ENCODE data around the gene HBB.

Gene HBB

GRCh38 chr11:5210376-5210885 lies 16.4 kb downstream of the HBB start:
- no peak overlapping the region for H3K4me3 ChIP-seq (replicated peaks; ENCODE audit: low read depth, low read length)
- TF ChIP-seq CTCF (IDR thresholded peaks at IDR 0.05; ENCODE audit: low read depth, low read length, missing control alignments) = no peak
- DNase-seq (ENCODE audit: extremely low read depth, low read depth) = no peak

- TF ChIP-seq CTCF (IDR thresholded peaks at IDR 0.05; ENCODE audit: low read depth, low read length, missing control alignments) = peak; percentile 38
- H3K4me3 ChIP-seq (replicated peaks; ENCODE audit: low read depth, low read length) = no peak overlapping the region
- peak; percentile 31 for DNase-seq (ENCODE audit: extremely low read depth, low read depth)
Observed at GRCh38 chr11:5204787-5205186, 22.1 kb downstream of the HBB start.

GRCh38 chr11:5203366-5203765 lies 23.5 kb downstream of the HBB start:
- no peak for DNase-seq (ENCODE audit: extremely low read depth, low read depth)
- H3K4me3 ChIP-seq (replicated peaks; ENCODE audit: low read depth, low read length) = no peak overlapping the region
- TF ChIP-seq CTCF (IDR thresholded peaks at IDR 0.05; ENCODE audit: low read depth, low read length, missing control alignments) = no peak

- TF ChIP-seq CTCF (IDR thresholded peaks at IDR 0.05; ENCODE audit: low read depth, low read length, missing control alignments) = no peak
- H3K4me3 ChIP-seq (replicated peaks; ENCODE audit: low read depth, low read length) = no peak within 1 kb of the TSS
- DNase-seq (ENCODE audit: extremely low read depth, low read depth) = no peak
Observed at GRCh38 chr11:5200582-5200981, 26.3 kb downstream of the HBB start, which contains the start of gene OR51V1. Gene OR51V1, minus strand, starts transcription at chr11:5200682. Its CDS starts 0 bp downstream, at chr11:5200682.

- no peak for TF ChIP-seq CTCF (IDR thresholded peaks at IDR 0.05; ENCODE audit: low read depth, low read length, missing control alignments)
- DNase-seq (ENCODE audit: extremely low read depth, low read depth) = no peak
- H3K4me3 ChIP-seq (replicated peaks; ENCODE audit: low read depth, low read length) = no peak overlapping the region
Observed at GRCh38 chr11:5198285-5198684, 28.6 kb downstream of the HBB start.

GRCh38 chr11:5197536-5197935 lies 29.3 kb downstream of the HBB start:
- no peak overlapping the region for H3K4me3 ChIP-seq (replicated peaks; ENCODE audit: low read depth, low read length)
- no peak for DNase-seq (ENCODE audit: extremely low read depth, low read depth)
- no peak for TF ChIP-seq CTCF (IDR thresholded peaks at IDR 0.05; ENCODE audit: low read depth, low read length, missing control alignments)

GRCh38 chr11:5196731-5197130 lies 30.1 kb downstream of the HBB start:
- no peak for DNase-seq (ENCODE audit: extremely low read depth, low read depth)
- no peak for TF ChIP-seq CTCF (IDR thresholded peaks at IDR 0.05; ENCODE audit: low read depth, low read length, missing control alignments)

More at GRCh38 chr11:5196731-5197130, 30.1 kb downstream of the HBB start:
- H3K4me3 ChIP-seq (replicated peaks; ENCODE audit: low read depth, low read length) = no peak overlapping the region

Data from HFF-Myc (cell line).